RWPE2 (cell line): ENCODE measurements around the gene PGLYRP4.

Experiments used
- ATAC-seq: fragments of 200-7000 bp; cut with Tn5 transposase; 3 replicates; pipeline ENCODE4 v1.9.1; 2021; ENCODE audit warnings: low read depth
- DNase-seq: peaks from one replicate; pipeline ENCODE4 v3.0.0-alpha.2; 2020; ENCODE audit warnings: low spot score
- H3K27ac ChIP-seq: fragments of 450-650 bp; 2 replicates; pipeline ENCODE4 v1.5.1; 2017; ENCODE audit warnings: mild to moderate bottlenecking; ENCODE audit not compliant: poor library complexity, severe bottlenecking
- H3K27me3 ChIP-seq: fragments of 250-450 bp; sonication (Bioruptor Pico); 2 replicates; pipeline ENCODE4 v1.5.1; 2021; ENCODE audit warnings: mild to moderate bottlenecking, moderate library complexity; ENCODE audit not compliant: insufficient read depth, poor library complexity, severe bottlenecking
- H3K36me3 ChIP-seq: fragments of 250-450 bp; sonication (Bioruptor Pico); 2 replicates; pipeline ENCODE4 v1.5.1; 2020; ENCODE audit warnings: low read depth, mild to moderate bottlenecking, moderate library complexity
- H3K4me1 ChIP-seq: fragments of 250-450 bp; sonication (Bioruptor Pico); 2 replicates; pipeline ENCODE4 v1.5.1; 2021; ENCODE audit warnings: mild to moderate bottlenecking, moderate library complexity; ENCODE audit not compliant: insufficient read depth, poor library complexity, severe bottlenecking
- H3K4me3 ChIP-seq: fragments of 250-450 bp; sonication (Bioruptor Pico); 2 replicates; pipeline ENCODE4 v1.5.1; 2021; ENCODE audit warnings: mild to moderate bottlenecking, moderate library complexity; ENCODE audit not compliant: severe bottlenecking
- H3K9me3 ChIP-seq: fragments of 250-450 bp; sonication (Bioruptor Pico); 2 replicates; pipeline ENCODE4 v1.5.1; 2021; ENCODE audit warnings: mild to moderate bottlenecking, moderate library complexity; ENCODE audit not compliant: severe bottlenecking
- CTCF ChIP-seq: fragments of 450-650 bp; IDR thresholded peaks from one replicate; pipeline ENCODE4 v1.5.1; 2017; ENCODE audit warnings: mild to moderate bottlenecking, moderate library complexity; ENCODE audit not compliant: poor library complexity, severe bottlenecking

PGLYRP4 gene

GRCh38 chr1:153370146-153370545, 21.5 kb upstream of the PGLYRP4 start:
- ATAC-seq (no peak), DNase-seq (no peak)
- Histone ChIP-seq H3K4me1 (peaks cover 8% of the 10 kb centered on the region), H3K27ac (no peak overlapping the region), H3K9me3 (no peaks in the 10 kb centered on the region), H3K36me3 (no peaks in the 10 kb centered on the region), H3K27me3 (no peaks in the 10 kb centered on the region), H3K4me3 (no peak overlapping the region)
- no peak for TF ChIP-seq CTCF

DNA sequence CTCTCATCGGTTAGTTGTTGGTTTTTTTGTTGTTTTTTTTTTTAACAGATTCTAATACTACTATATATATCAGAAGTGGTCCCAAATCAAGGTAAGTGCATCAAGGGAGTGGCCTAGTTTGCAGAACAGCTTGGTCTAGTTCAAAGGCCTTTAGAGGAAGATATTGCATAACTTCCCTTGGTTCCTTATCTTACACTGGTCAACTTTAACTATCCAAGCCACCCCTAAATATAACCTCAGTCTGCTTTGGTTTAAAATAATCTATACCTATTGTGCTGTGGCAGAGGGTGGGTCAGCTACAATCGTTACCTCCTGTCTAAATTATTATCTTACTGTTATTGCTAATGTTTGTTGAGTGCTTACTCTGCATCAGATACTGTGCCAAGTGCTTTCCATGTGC, 19.9 kb upstream of the PGLYRP4 start:
- H3K27me3 ChIP-seq, result no peaks in the 10 kb centered on the region
- no peak for TF ChIP-seq CTCF
- no peaks in the 10 kb centered on the region for H3K36me3 ChIP-seq
- H3K4me3 ChIP-seq, result no peak overlapping the region
- H3K9me3 ChIP-seq, result no peaks in the 10 kb centered on the region
- ATAC-seq (no peak), DNase-seq (no peak)
- H3K4me1 ChIP-seq, result peaks cover 16% of the 10 kb centered on the region
- H3K27ac ChIP-seq, result no peak overlapping the region

DNA sequence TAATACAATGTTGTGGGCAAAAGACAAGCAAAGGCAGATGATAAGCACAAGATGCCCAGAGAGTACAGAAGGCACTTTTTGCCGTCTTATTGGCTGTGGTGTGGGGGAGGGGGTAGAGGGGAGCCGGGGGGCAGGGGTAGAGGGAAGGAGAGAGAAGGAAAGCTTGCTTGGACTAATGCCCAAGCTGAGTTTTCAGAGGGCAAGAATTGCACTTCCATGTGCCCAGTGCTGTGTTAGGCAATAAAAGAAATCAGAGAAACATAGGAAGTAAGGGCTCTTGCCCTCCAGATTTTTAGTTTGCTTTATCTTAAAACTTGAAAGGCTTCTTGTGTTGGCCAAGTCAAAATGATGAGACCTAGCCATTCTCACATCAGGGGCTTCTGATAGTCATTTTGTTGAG, 18.4 kb upstream of the PGLYRP4 start:
- Histone ChIP-seq H3K4me3 (no peak overlapping the region), H3K27me3 (no peaks in the 10 kb centered on the region), H3K9me3 (no peaks in the 10 kb centered on the region), H3K36me3 (no peaks in the 10 kb centered on the region), H3K4me1 (peaks cover 16% of the 10 kb centered on the region), H3K27ac (no peak overlapping the region)
- no peak for ATAC-seq
- no peak for DNase-seq
- no peak for TF ChIP-seq CTCF

DNA sequence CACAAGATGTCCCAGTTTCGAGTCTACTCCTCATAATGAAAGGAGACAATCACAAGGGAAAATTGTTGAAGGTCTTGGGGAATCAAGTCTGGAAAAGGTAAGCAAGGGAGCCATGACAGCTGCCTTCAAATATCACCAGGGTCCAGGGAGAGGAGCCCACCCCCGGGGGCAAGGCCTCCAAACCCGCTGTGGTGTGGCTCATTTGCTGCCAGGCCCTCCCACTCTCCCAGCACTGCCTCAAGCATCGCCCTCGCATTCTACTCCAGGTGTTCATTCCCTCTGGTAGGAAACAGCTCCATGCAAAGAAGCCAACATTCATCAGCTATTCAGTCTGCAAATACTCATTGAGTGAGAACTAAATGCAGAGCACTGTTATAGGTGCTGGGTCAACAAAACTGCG, 17.6 kb upstream of the PGLYRP4 start:
- H3K36me3 ChIP-seq, result no peaks in the 10 kb centered on the region
- DNase-seq, result no peak
- H3K27me3 ChIP-seq, result no peaks in the 10 kb centered on the region
- no peak for ATAC-seq
- no peak overlapping the region for H3K4me3 ChIP-seq
- peaks cover 16% of the 10 kb centered on the region for H3K4me1 ChIP-seq
- H3K9me3 ChIP-seq, result no peaks in the 10 kb centered on the region
- no peak overlapping the region for H3K27ac ChIP-seq
- no peak for TF ChIP-seq CTCF

- ATAC-seq (no peak), DNase-seq (no peak)
- H3K4me1 ChIP-seq, result peaks cover 16% of the 10 kb centered on the region
- no peaks in the 10 kb centered on the region for H3K9me3 ChIP-seq
- no peaks in the 10 kb centered on the region for H3K27me3 ChIP-seq
- H3K36me3 ChIP-seq, result no peaks in the 10 kb centered on the region
- H3K27ac ChIP-seq, result no peak overlapping the region
- no peak overlapping the region for H3K4me3 ChIP-seq
- no peak for TF ChIP-seq CTCF
These were observed 17.1 kb upstream of the PGLYRP4 start for GRCh38 chr1:153365696-153366095.
